Panc1 (cell line): ENCODE measurements around the gene RIMBP2. TPM values are rescaled to one million over a fixed set of nuclear protein-coding genes. Genes with fewer than 3 reads are reported as not detected.

Source experiments
- ATAC-seq: fragments of 200-7000 bp; cut with Tn5 transposase; 2 replicates; pipeline ENCODE4 v1.9.1; 2020; ENCODE audit warnings: mild to moderate bottlenecking, moderate library complexity
- BruUV-seq: library from RNA; stranded (reverse); fragments of 400-500 nt; replicated peaks from 2 replicates; lab custom pipeline; 2021; lab: Mats Ljungman, UMichigan
- CTCF ChIA-PET: fragments of 300-600 bp; sonication (Branson Sonifier 250); formaldehyde crosslinking; loops from one replicate; lab custom pipeline; 2022; ENCODE audit warnings: antibody characterized with exemption; lab: Charles Lee
- POLR2A ChIA-PET: fragments of 300-600 bp; sonication (Branson Sonifier 250); formaldehyde crosslinking; loops from one replicate; lab custom pipeline; 2022; ENCODE audit warnings: antibody characterized with exemption; lab: Charles Lee
- DNase-seq: peaks from one replicate; pipeline ENCODE4 v3.0.0-alpha.2; 2010; ENCODE audit warnings: low read depth, low spot score
- H3K27ac ChIP-seq: 2 replicates; pipeline ENCODE4 v1.5.1; 2011; ENCODE audit warnings: mild to moderate bottlenecking, low read length, inconsistent platforms
- H3K27me3 ChIP-seq: fragments of 200-500 bp; sonication (Bioruptor generic); 2 replicates; pipeline ENCODE4 v1.6.0; 2014; ENCODE audit warnings: low read length, inconsistent platforms; ENCODE audit not compliant: control insufficient read depth, insufficient read depth
- H3K36me3 ChIP-seq: fragments of 200-500 bp; sonication (Bioruptor generic); 2 replicates; pipeline ENCODE4 v1.5.1; 2014; ENCODE audit warnings: inconsistent platforms, mild to moderate bottlenecking, low read length, moderate library complexity; ENCODE audit not compliant: control insufficient read depth, insufficient read depth
- H3K4me1 ChIP-seq: 2 replicates; pipeline ENCODE4 v1.5.1; 2011; ENCODE audit warnings: inconsistent platforms, mild to moderate bottlenecking, low read length, moderate library complexity; ENCODE audit not compliant: control insufficient read depth, insufficient read depth
- H3K4me3 ChIP-seq, 2 experiments: 2 replicates each; pipeline ENCODE4 v1.5.1; 2011 to 2012; ENCODE audit warnings: low read depth in 2 of 2, low read length in 2 of 2, mild to moderate bottlenecking in 2 of 2, inconsistent platforms in 1 of 2, moderate library complexity in 1 of 2
- H3K9me3 ChIP-seq: fragments of 200-500 bp; sonication (Bioruptor generic); 2 replicates; pipeline ENCODE4 v1.5.1; 2014; ENCODE audit warnings: low read depth, mild to moderate bottlenecking, inconsistent platforms, low read length, moderate library complexity; ENCODE audit not compliant: control insufficient read depth, insufficient read depth
- CTCF ChIP-seq: fragments of 450-650 bp; IDR thresholded peaks from 2 replicates; pipeline ENCODE4 v1.5.1; 2017; ENCODE audit warnings: mild to moderate bottlenecking
- POLR2AphosphoS5 ChIP-seq: IDR thresholded peaks from 2 replicates; pipeline ENCODE4 v1.6.1; 2012; ENCODE audit warnings: mild to moderate bottlenecking, low read depth, low read length, moderate library complexity
- SIN3A ChIP-seq: IDR thresholded peaks from 2 replicates; pipeline ENCODE4 v1.6.1; 2012; ENCODE audit warnings: low read depth, mild to moderate bottlenecking, low read length, moderate library complexity, borderline replicate concordance; ENCODE audit not compliant: insufficient read depth
- TCF7L2 ChIP-seq: IDR thresholded peaks from 2 replicates; pipeline ENCODE4 v1.6.1; 2011; ENCODE audit warnings: mild to moderate bottlenecking, low read depth, low read length, inconsistent platforms
- in situ Hi-C: cut with HindIII; loops from 2 replicates; pipeline ENCODE4 v1.10.0; 2016; ENCODE audit warnings: low sequenced_read_pairs, low pct_unique_long_range_greater_than_20kb
- intact Hi-C: fragments of 100-400 bp; cut with micrococcal nuclease; formaldehyde crosslinking; loops from one replicate; pipeline ENCODE4 v1.10.0; 2022; ENCODE audit not compliant: unreplicated experiment
- total RNA-seq: library from RNA; stranded (reverse); gene quantifications from one replicate; pipeline ENCODE4 v1.2.1, GENCODE V29; 2021; ENCODE audit not compliant: unreplicated experiment
- TF ChIP-seq, protein P1 (sequence below), 2 experiments: IDR thresholded peaks; 2 replicates each; pipeline ENCODE4 v1.6.1; 2011 to 2012; ENCODE audit warnings: low read depth in 2 of 2, control low read depth in 1 of 2, low read length in 1 of 2, mild to moderate bottlenecking in 1 of 2, moderate library complexity in 1 of 2; ENCODE audit not compliant: insufficient read depth in 1 of 2

Gene RIMBP2
- total RNA-seq, 1 experiment from 2014 or later = not detected

DNA sequence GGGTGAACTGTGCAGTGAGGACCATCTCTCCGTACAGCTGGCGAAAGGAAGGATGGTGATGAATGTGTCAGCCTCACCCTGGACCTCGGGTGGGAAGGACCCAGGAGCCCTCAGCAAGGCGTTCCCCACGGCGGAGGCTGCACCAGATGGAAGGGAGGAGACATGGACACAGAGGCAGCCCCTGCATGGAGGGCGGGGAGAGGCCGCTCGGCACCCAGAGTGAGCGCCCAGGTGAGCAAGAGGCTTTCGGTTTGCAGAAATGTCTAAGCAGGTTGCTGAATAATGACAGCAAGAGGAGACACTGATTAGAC lies 268.5 kb downstream of the RIMBP2 start:
- Histone ChIP-seq H3K4me3 (no peak overlapping the region), H3K4me1 (no peaks in the 10 kb centered on the region), H3K9me3 (no peaks in the 10 kb centered on the region), H3K36me3 (no peaks in the 10 kb centered on the region), H3K27ac (no peak overlapping the region), H3K27me3 (peaks cover 8% of the 10 kb centered on the region; the same call in 1 of the 2 replicates)
- TF ChIP-seq, protein P1, sequence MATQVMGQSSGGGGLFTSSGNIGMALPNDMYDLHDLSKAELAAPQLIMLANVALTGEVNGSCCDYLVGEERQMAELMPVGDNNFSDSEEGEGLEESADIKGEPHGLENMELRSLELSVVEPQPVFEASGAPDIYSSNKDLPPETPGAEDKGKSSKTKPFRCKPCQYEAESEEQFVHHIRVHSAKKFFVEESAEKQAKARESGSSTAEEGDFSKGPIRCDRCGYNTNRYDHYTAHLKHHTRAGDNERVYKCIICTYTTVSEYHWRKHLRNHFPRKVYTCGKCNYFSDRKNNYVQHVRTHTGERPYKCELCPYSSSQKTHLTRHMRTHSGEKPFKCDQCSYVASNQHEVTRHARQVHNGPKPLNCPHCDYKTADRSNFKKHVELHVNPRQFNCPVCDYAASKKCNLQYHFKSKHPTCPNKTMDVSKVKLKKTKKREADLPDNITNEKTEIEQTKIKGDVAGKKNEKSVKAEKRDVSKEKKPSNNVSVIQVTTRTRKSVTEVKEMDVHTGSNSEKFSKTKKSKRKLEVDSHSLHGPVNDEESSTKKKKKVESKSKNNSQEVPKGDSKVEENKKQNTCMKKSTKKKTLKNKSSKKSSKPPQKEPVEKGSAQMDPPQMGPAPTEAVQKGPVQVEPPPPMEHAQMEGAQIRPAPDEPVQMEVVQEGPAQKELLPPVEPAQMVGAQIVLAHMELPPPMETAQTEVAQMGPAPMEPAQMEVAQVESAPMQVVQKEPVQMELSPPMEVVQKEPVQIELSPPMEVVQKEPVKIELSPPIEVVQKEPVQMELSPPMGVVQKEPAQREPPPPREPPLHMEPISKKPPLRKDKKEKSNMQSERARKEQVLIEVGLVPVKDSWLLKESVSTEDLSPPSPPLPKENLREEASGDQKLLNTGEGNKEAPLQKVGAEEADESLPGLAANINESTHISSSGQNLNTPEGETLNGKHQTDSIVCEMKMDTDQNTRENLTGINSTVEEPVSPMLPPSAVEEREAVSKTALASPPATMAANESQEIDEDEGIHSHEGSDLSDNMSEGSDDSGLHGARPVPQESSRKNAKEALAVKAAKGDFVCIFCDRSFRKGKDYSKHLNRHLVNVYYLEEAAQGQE (IDR thresholded peaks at IDR 0.05; ENCODE audit: insufficient read depth in 1 of 2, low read depth in 2 of 2, low read length in 1 of 2) = no peak
- TF ChIP-seq POLR2AphosphoS5 (no peak), CTCF (no peak), TCF7L2 (no peak), SIN3A (no peak)
- intact Hi-C loops (no loop called here), in situ Hi-C loops (no loop called here)
- ChIA-PET CTCF (no interaction called here), POLR2A (no interaction called here)
- BruUV-seq = no TSS peak
- no peak for DNase-seq
- ATAC-seq = no peak

DNA sequence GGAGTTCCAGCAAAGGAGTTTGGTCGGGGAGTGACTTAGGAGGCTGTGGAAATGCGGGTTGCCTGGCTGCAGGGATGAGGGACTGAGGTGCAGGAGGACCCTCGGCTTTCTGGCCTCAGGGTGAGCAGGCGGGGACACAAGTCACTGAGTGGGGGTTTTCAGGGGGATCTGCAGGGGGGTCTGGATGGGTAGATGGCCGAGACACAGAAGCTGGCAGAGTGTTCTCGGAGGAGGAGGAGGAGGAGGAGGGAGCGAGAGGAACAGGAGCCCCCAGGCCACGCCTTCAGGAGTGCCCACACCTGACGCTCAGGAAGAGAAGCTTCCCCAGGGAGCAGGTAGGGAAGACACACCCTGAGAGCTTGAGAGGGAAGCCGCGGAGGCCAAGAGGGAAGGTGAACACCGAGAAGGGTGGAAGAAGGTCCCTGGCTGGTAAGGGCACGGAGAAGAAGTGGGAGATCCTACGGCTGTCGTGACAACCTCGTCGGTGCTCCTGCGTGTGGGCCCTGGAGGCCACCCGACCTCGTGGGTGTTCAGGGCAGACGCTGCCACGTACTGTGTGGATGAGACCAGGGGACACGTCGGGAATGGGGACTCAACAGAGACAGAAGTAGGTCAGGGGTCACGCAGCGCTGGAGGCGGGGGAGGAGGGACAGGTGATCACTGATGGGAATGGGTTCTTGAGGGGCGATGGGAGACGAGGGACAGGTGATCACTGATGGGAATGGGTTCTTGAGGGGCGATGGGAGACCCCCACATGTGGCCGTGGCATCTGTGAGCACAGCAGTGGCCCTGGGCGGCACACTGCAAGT lies 269.0 kb downstream of the RIMBP2 start:
- ChIA-PET POLR2A (no interaction called here), CTCF (no interaction called here)
- Histone ChIP-seq H3K4me3 (no peak overlapping the region), H3K4me1 (no peaks in the 10 kb centered on the region), H3K9me3 (no peaks in the 10 kb centered on the region), H3K27me3 (peaks cover 8% of the 10 kb centered on the region; the same call in 1 of the 2 replicates), H3K27ac (no peak overlapping the region), H3K36me3 (no peaks in the 10 kb centered on the region)
- in situ Hi-C loops = no loop called here
- DNase-seq (no peak), ATAC-seq (no peak; the same call in 1 of the 2 replicates)
- no TSS peak for BruUV-seq
- TF ChIP-seq TCF7L2 (no peak), POLR2AphosphoS5 (no peak), CTCF (no peak), SIN3A (no peak)
- TF ChIP-seq, protein P1 (IDR thresholded peaks at IDR 0.05; ENCODE audit: insufficient read depth in 1 of 2, low read depth in 2 of 2, low read length in 1 of 2) = no peak
- intact Hi-C loops = no loop called here
